Activated naive CD8-positive, alpha-beta T cell treated with anti-CD3 and anti-CD28 coated beads for 36 hours (primary cell): ENCODE results near the gene MRPL33. TPM values are rescaled to one million over a fixed set of nuclear protein-coding genes. Genes with fewer than 3 reads are reported as not detected.

Experiments
- total RNA-seq, 2 experiments: library from RNA; stranded (reverse); gene quantifications; one replicate each; pipeline ENCODE4 v1.2.3, GENCODE V29; 2021

Gene MRPL33
- total RNA-seq, 2 experiments from 2014 or later, result 68.9 to 82.6 TPM

Other genes with a start within 250 kb of the MRPL33 start
- gene ZNF512, start 188.7 kb upstream of the MRPL33 start, total RNA-seq, result 10 to 100 TPM; 21.0 to 25.2 TPM
- gene CCDC121, start 142.7 kb upstream of the MRPL33 start, total RNA-seq, result under 1 TPM; 0.60 to 0.68 TPM
- gene GPN1, start 142.7 kb upstream of the MRPL33 start, total RNA-seq, result 10 to 100 TPM; 49.9 to 50.6 TPM
- 10 to 100 TPM; 26.2 to 26.6 TPM for gene SUPT7L, start 108.1 kb upstream of the MRPL33 start, total RNA-seq
- gene SLC4A1AP, start 107.8 kb upstream of the MRPL33 start, total RNA-seq, result 10 to 100 TPM; 25.5 to 26.6 TPM
- 1 to 10 TPM; 5.1 to 5.4 TPM for gene RBKS, start 118.7 kb downstream of the MRPL33 start, total RNA-seq
- gene BABAM2, start 119.0 kb downstream of the MRPL33 start, total RNA-seq, result 10 to 100 TPM; 45.2 to 53.2 TPM